RPMI7951 (cell line): ENCODE data around the gene ECT2. TPM values are rescaled to one million over a fixed set of nuclear protein-coding genes. Genes with fewer than 3 reads are reported as not detected.
"Not testable (repeated sequence)": the region's sequence is repeated elsewhere in the genome, so short reads cannot be mapped to it uniquely, and the experiment has no call there.

Source experiments
- DNase-seq: peaks from one replicate; pipeline ENCODE4 v3.0.0-alpha.2; 2012; ENCODE audit warnings: low read depth
- total RNA-seq: library from RNA; depleted of rRNA; stranded (reverse); fragments of >200 nt; shearing (Covaris generic); gene quantifications from 2 replicates; pipeline ENCODE4 v1.2.3, GENCODE V29; 2014; rRNA removed

Gene ECT2
- total RNA-seq, 1 experiment from 2014 or later, result 152 TPM

DNA sequence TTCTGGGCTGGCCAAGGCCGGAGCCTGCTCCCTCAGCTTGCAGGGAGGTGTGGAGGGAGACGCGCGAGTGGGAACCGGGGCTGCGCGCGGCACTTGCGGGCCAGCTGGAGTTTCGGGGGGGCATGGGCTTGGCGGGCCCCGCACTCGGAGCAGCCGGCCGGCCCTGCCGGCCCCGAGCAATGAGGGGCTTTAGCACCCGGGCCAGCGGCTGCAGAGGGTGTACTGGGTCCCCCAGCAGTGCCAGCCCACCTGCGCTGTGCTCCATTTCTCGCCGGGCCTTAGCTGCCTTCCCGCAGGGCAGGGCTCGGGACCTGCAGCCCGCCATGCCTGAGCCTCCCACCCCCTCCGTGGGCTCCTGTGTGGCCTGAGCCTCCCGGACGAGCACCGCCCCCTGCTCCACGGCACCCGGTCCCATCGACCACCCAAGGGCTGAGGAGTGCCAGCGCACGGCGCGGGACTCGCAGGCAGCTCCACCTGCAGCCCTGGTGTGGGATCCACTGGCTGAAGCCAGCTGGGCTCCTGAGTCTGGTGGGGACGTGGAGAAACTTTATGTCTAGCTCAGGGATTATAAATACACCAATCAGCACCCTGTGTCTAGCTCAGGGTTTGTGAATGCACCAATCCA is 116.3 kb downstream of the ECT2 start:
- not testable (repeated sequence) for DNase-seq

DNA sequence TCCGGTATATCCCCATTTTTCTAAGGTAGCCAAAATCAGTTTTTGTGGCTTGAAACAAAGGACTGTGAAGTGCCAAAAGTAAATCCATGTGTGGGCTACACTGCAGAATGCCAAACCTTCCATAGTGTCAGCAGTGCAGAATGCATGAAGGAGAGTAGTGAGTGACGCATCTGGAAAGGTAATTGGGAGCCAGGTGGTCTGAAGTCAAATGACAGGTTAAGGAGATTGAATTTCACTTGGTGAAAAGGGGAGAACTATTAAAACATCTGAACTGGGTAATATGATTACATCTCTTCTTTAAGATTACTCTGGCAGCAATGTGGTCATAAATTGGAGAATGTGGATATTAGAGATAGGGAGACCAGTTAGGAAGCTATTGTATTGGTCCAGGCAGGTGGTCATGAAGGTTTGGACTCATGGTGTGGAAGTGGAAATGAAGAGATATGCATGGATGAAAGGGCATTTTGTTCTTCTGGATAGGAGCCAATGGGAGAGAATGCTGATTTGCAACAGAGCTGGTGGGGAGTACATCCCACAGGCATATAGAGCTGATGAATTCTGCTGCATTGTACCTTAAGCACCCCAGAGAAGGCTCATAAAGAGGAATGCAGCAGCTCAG is 118.2 kb downstream of the ECT2 start:
- DNase-seq, result no peak

DNA sequence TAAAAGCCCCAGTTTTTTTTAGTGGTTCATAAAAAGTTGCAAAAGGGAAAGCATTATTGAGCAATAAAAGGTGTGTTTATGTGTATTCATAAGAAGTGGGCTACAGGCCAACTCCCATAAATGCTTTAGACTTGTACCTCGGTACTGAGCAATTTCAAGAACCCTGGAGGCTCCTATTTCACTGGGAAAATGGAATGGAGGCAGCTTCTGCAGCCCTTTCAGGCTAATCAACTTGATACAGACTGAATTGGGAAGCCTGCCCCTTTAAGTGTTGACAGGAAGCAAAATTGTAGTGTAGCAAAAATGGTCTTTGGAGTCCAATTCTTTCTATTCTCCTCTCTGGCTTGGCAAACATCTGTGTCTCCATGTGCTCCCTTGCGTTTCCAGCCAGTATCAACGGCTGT is 118.8 kb downstream of the ECT2 start:
- no peak for DNase-seq

DNA sequence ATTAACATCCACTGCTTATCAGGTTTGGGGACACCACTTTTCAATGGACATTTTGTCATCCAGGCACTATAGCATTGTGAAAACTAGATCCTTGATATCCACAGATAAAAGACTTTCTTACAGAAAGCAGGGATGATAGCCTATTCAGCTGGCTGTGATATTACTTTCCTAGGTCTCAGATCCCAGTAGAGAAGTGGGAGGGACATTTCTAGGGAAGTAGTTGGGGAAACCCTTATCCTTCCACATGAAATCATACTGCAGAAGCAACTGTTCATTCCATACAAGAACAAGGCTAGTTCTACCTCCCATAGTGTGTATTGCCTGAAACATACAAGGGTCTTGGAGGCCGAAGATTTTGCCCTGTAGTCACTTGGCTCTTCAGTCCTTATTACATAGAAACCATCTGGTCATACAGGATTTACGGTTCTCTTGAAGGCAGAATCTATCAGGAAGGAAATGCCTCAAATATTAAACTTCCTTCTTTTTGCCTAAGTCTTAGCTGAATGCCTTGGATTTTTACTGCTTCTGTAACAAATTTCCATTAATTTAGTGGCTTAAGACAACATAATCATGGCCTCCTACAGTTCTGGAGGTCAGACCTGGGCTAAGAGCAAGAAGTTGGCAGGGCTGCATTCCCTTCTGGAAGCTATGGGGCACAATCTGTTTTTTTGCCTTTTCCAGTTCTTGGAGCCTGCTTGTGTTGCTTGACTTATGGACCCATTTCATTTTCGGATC is 119.4 kb downstream of the ECT2 start:
- no peak for DNase-seq

Other genes starting within 250 kb of the ECT2 start
- 8.3 and 11.7 TPM in 2 replicates for gene TNFSF10, start 227.3 kb upstream of the ECT2 start, total RNA-seq
- gene NCEH1, start 39.7 kb upstream of the ECT2 start, total RNA-seq, result 21.8 and 24.8 TPM in 2 replicates